ENCODE data around the gene GSE1. TPM values are rescaled to one million over a fixed set of nuclear protein-coding genes. Genes with fewer than 3 reads are reported as not detected.

The GSE1 gene
- total and polyA plus RNA-seq, 9 of the 15 experiments (the other 6 are each of a cell fraction or from before 2014, with no cell fraction given): 12.2 to 244 (median 57.9) TPM

DNA sequence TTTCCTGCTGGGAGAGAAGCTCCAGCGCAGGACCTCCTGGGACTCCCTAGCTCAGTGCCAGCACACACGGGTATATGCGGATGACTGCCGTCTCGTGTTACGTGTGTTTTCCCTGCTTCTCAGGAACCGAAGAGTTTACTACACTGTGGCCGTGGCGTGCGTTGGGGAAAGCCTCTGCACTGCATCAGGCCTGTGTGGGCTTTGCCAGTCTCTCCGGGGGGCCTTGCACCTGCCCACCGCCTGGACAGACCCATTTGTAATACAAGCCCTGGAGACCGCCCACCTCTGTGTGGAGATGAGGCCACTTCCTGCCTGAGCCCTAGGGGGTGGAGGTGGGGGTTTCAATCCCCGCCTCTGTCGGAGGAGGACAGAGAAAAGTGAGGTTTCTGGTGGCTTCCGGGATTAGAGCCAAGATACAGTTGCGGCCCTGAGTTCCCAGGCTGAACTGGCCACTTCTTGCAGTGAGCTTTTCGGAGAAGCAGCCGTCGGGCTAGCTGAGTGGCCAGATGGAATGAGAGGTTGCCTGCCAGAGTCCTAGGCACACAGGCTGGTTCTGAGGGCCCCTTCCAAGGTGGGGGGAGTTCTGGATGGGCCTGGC lies 43.4 kb upstream of the GSE1 start (continued):
- TF ChIP-seq, protein P1, sequence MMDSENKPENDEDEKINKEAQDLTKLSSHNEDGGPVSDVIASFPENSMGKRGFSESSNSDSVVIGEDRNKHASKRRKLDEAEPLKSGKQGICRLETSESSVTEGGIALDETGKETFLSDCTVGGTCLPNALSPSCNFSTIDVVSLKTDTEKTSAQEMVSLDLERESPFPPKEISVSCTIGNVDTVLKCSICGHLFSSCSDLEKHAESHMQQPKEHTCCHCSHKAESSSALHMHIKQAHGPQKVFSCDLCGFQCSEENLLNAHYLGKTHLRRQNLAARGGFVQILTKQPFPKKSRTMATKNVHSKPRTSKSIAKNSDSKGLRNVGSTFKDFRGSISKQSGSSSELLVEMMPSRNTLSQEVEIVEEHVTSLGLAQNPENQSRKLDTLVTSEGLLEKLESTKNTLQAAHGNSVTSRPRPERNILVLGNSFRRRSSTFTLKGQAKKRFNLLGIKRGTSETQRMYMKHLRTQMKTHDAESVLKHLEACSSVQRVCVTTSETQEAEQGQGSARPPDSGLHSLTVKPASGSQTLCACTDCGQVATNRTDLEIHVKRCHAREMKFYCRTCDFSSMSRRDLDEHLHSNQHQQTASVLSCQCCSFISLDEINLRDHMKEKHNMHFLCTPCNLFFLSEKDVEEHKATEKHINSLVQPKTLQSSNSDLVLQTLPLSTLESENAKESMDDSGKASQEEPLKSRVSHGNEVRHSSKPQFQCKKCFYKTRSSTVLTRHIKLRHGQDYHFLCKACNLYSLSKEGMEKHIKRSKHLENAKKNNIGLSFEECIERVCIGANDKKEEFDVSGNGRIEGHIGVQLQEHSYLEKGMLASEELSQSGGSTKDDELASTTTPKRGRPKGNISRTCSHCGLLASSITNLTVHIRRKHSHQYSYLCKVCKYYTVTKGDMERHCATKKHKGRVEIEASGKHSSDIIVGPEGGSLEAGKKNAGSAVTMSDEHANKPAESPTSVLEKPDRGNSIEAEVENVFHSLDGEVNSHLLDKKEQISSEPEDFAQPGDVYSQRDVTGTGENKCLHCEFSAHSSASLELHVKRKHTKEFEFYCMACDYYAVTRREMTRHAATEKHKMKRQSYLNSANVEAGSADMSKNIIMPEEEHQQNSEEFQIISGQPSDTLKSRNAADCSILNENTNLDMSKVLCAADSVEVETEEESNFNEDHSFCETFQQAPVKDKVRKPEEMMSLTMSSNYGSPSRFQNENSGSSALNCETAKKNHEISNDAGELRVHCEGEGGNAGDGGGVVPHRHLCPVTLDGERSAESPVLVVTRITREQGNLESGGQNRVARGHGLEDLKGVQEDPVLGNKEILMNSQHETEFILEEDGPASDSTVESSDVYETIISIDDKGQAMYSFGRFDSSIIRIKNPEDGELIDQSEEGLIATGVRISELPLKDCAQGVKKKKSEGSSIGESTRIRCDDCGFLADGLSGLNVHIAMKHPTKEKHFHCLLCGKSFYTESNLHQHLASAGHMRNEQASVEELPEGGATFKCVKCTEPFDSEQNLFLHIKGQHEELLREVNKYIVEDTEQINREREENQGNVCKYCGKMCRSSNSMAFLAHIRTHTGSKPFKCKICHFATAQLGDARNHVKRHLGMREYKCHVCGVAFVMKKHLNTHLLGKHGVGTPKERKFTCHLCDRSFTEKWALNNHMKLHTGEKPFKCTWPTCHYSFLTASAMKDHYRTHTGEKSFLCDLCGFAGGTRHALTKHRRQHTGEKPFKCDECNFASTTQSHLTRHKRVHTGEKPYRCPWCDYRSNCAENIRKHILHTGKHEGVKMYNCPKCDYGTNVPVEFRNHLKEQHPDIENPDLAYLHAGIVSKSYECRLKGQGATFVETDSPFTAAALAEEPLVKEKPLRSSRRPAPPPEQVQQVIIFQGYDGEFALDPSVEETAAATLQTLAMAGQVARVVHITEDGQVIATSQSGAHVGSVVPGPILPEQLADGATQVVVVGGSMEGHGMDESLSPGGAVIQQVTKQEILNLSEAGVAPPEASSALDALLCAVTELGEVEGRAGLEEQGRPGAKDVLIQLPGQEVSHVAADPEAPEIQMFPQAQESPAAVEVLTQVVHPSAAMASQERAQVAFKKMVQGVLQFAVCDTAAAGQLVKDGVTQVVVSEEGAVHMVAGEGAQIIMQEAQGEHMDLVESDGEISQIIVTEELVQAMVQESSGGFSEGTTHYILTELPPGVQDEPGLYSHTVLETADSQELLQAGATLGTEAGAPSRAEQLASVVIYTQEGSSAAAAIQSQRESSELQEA (IDR thresholded peaks at IDR 0.05; ENCODE audit: low read depth): no peak
- TF ChIP-seq FOSL1 (tag; conservative IDR thresholded peaks at IDR 0.05): no peak
- TF ChIP-seq BRD4 (IDR thresholded peaks at IDR 0.05): no peak; the same call in 1 of the 2 replicates
- TF ChIP-seq, protein P2, sequence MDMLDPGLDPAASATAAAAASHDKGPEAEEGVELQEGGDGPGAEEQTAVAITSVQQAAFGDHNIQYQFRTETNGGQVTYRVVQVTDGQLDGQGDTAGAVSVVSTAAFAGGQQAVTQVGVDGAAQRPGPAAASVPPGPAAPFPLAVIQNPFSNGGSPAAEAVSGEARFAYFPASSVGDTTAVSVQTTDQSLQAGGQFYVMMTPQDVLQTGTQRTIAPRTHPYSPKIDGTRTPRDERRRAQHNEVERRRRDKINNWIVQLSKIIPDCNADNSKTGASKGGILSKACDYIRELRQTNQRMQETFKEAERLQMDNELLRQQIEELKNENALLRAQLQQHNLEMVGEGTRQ (CRISPR knock-in tag; IDR thresholded peaks at IDR 0.05): no peak
- TF ChIP-seq NFE2L1 (tag; IDR thresholded peaks at IDR 0.05; ENCODE audit: borderline replicate concordance, low read depth): no peak
- TF ChIP-seq SIRT6 (IDR thresholded peaks at IDR 0.05; ENCODE audit: low read depth, low read length): no peak
- no peak for TF ChIP-seq CEBPB (tag; IDR thresholded peaks at IDR 0.05)
- no peak for TF ChIP-seq HLTF (IDR thresholded peaks at IDR 0.05)
- TF ChIP-seq JUNB (CRISPR knock-in tag; conservative IDR thresholded peaks at IDR 0.05): no peak
- TF ChIP-seq, protein P3, sequence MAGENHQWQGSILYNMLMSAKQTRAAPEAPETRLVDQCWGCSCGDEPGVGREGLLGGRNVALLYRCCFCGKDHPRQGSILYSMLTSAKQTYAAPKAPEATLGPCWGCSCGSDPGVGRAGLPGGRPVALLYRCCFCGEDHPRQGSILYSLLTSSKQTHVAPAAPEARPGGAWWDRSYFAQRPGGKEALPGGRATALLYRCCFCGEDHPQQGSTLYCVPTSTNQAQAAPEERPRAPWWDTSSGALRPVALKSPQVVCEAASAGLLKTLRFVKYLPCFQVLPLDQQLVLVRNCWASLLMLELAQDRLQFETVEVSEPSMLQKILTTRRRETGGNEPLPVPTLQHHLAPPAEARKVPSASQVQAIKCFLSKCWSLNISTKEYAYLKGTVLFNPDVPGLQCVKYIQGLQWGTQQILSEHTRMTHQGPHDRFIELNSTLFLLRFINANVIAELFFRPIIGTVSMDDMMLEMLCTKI (IDR thresholded peaks at IDR 0.05; ENCODE audit: partially characterized antibody): no peak
- no peak for TF ChIP-seq KLF16 (IDR thresholded peaks at IDR 0.05)
- TF ChIP-seq HMG20A (CRISPR knock-in tag; conservative IDR thresholded peaks at IDR 0.05): no peak
- no peak for TF ChIP-seq CCNT2 (IDR thresholded peaks at IDR 0.05; ENCODE audit: borderline replicate concordance, extremely low read depth, insufficient read length, low read depth, low read length)
- TF ChIP-seq MED1 (CRISPR knock-in tag; IDR thresholded peaks at IDR 0.05; ENCODE audit: borderline replicate concordance): no peak
- peak; percentile 58; a peak in 2 of 4 replicates for TF ChIP-seq NRF1 (conservative IDR thresholded peaks at IDR 0.05 in 1 of 2, IDR thresholded peaks at IDR 0.05 in 1 of 2)
- 0 out of 2 replicates have a peak, but pooled peaks have one; percentile 1 for TF ChIP-seq SMC3 (conservative IDR thresholded peaks at IDR 0.05; ENCODE audit: insufficient read depth, low read depth, low read length)
- TF ChIP-seq HDAC1 (IDR thresholded peaks at IDR 0.05): no peak; a peak in 1 of 4 replicates
- TF ChIP-seq ZNF707 (CRISPR knock-in tag; conservative IDR thresholded peaks at IDR 0.05): no peak
- peak; percentile 56; the same call in 1 of the 2 replicates for TF ChIP-seq ZC3H8 (IDR thresholded peaks at IDR 0.05)
